Activated naive CD8-positive, alpha-beta T cell treated with anti-CD3 and anti-CD28 coated beads for 36 hours (primary cell): ENCODE data around the gene CENPX. TPM values are rescaled to one million over a fixed set of nuclear protein-coding genes. Genes with fewer than 3 reads are reported as not detected.
A peak's percentile ranks its signal among the peaks of the same experiment; 100 is the strongest.

ENCODE experiments used
- DNase-seq: peaks from one replicate; pipeline ENCODE4 v3.0.0; 2021
- H3K27ac Mint-ChIP-seq: one replicate; pipeline ENCODE4 v1.8.0; 2022; ENCODE audit warnings: mild to moderate bottlenecking, moderate library complexity, mixed read lengths
- H3K27me3 Mint-ChIP-seq: one replicate; pipeline ENCODE4 v1.8.0; 2022; ENCODE audit warnings: mild to moderate bottlenecking, mixed read lengths
- H3K36me3 Mint-ChIP-seq: one replicate; pipeline ENCODE4 v1.8.0; 2021; ENCODE audit warnings: mild to moderate bottlenecking, mixed read lengths
- H3K4me1 Mint-ChIP-seq: one replicate; pipeline ENCODE4 v1.8.0; 2021; ENCODE audit warnings: mixed read lengths
- H3K4me3 Mint-ChIP-seq: one replicate; pipeline ENCODE4 v1.8.0; 2022; ENCODE audit warnings: mild to moderate bottlenecking, moderate library complexity, mixed read lengths
- H3K9me3 Mint-ChIP-seq: one replicate; pipeline ENCODE4 v1.8.0; 2022; ENCODE audit warnings: mixed read lengths
- total RNA-seq, 2 experiments: library from RNA; stranded (reverse); gene quantifications; one replicate each; pipeline ENCODE4 v1.2.3, GENCODE V29; 2021

Gene CENPX
- total RNA-seq, 2 experiments from 2014 or later = 119 to 131 TPM

- H3K4me1 Mint-ChIP-seq = peaks cover 23% of the 10 kb centered on the region
Measured at GRCh38 chr17:82037092-82037888, 14.6 kb upstream of the CENPX start, which contains the start of gene DCXR. Gene DCXR, minus strand, starts transcription at chr17:82037697. Its CDS starts 15 bp downstream, at chr17:82037682.

GRCh38 chr17:82036634-82037091, 14.0 kb upstream of the CENPX start:
- Mint-ChIP-seq H3K4me1 (peaks cover 23% of the 10 kb centered on the region), H3K36me3 (no peaks in the 10 kb centered on the region), H3K27me3 (no peaks in the 10 kb centered on the region), H3K9me3 (no peaks in the 10 kb centered on the region), H3K27ac (no peak overlapping the region), H3K4me3 (peak overlapping the region; percentile 77)
- DNase-seq = no peak

More at GRCh38 chr17:82037092-82037888, 14.6 kb upstream of the CENPX start, which contains the start of gene DCXR:
- Mint-ChIP-seq H3K36me3 (no peaks in the 10 kb centered on the region), H3K4me3 (peak within 1 kb of the TSS; percentile 85), H3K9me3 (no peaks in the 10 kb centered on the region), H3K27me3 (no peaks in the 10 kb centered on the region), H3K27ac (peak within 1 kb of the TSS; percentile 86)
- DNase-seq = peak; percentile 98

DNA sequence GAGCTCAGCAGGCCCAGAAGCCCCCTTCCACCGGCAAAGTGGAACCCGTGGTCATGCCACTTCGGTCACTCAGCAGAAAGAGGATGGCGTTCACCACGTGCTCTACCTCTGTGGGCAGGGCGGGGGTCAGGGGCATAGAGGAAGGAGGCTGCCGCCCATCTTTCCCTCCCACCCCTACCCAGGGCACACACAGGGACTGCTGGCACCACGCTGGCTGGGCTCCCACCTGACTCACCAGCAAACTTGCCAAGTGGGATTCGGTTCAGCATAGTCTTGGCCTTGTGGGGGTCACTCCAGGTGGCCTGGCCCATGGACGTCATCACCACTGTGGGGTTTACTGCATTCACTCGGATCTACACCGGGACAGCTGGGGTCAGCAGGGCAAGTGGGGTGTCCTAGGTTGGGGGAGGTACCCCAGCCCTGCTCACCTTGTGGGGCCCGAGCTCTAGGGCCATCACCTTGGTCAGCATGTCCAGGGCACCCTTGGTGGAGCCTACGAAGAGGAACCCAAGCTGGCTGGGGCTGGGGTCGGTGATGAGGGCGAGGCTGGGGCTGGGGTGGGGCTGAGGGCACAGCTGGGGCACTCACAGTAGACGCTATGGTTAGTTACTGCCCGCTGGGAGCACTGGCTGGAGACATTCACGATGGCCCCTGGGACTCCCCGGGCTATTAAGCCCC, 13.4 kb upstream of the CENPX start:
- Mint-ChIP-seq H3K9me3 (no peaks in the 10 kb centered on the region), H3K4me3 (peak overlapping the region; percentile 77), H3K27me3 (no peaks in the 10 kb centered on the region), H3K36me3 (no peaks in the 10 kb centered on the region), H3K27ac (no peak overlapping the region), H3K4me1 (peaks cover 23% of the 10 kb centered on the region)
- DNase-seq = no peak

DNA sequence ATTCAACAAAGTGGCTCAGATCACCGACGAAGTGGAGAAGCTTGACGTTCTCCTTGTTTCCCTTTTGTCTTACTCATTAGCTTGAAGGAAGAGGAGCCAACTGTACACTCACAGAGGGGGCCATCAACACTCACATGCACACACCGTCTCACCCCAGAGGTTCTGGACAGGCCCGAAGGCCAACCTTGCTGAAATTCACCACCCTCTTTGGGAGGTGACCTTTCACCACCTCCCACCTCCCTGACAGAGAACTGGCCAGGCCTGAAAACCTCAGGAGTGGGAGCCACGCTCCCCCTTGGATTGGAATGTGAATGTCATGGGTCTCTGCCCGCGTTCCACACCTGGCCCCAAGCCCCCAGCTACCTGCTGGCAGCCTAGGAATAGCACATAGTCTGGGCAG, 12.8 kb upstream of the CENPX start:
- Mint-ChIP-seq H3K27ac (no peak overlapping the region), H3K9me3 (no peaks in the 10 kb centered on the region), H3K4me1 (peaks cover 24% of the 10 kb centered on the region), H3K4me3 (no peak overlapping the region), H3K27me3 (no peaks in the 10 kb centered on the region), H3K36me3 (no peaks in the 10 kb centered on the region)
- DNase-seq = no peak

DNA sequence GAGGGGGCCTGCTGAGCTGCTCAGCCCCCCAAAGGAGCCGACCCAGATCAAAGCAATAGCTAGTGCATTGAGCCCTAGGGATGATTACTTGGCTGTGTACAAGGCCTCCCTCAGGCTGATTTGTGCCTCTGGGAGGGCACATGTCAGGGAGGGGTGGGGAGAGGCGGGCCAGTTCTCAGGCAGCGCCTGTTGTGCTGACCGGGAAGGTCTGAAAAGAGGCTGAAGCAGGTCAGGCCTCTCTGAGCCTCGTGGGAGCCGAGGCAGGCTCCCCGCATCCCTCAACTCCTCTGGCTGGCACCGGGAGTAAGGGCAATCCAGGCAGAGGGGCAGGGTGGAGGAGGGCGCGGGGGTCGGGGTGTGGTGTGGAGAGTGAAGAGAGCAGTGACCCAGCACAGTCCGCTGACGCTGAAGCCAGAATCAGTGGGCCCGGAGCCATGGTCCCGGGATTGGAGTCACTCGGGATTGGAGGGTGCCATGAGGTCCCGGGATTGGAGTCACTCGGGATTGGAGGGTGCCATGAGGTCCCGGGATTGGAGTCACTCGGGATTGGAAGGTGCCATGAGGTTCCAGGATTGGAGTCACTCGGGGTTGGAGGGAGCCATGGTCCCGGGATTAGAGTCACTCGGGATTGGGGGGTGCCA, 11.8 kb upstream of the CENPX start:
- Mint-ChIP-seq H3K4me1 (peaks cover 27% of the 10 kb centered on the region), H3K9me3 (no peaks in the 10 kb centered on the region), H3K4me3 (no peak overlapping the region), H3K27me3 (no peaks in the 10 kb centered on the region), H3K36me3 (no peaks in the 10 kb centered on the region), H3K27ac (no peak overlapping the region)
- DNase-seq = no peak

GRCh38 chr17:82033359-82034085, 10.8 kb upstream of the CENPX start:
- no peak overlapping the region for H3K4me3 Mint-ChIP-seq
- no peaks in the 10 kb centered on the region for H3K36me3 Mint-ChIP-seq
- no peak for DNase-seq
- no peak overlapping the region for H3K27ac Mint-ChIP-seq
- no peaks in the 10 kb centered on the region for H3K27me3 Mint-ChIP-seq
- H3K9me3 Mint-ChIP-seq = no peaks in the 10 kb centered on the region
- peaks cover 22% of the 10 kb centered on the region for H3K4me1 Mint-ChIP-seq

GRCh38 chr17:82031885-82032627, 9.4 kb upstream of the CENPX start:
- Mint-ChIP-seq H3K4me3 (peak overlapping the region; percentile 34), H3K9me3 (no peaks in the 10 kb centered on the region), H3K4me1 (peaks cover 16% of the 10 kb centered on the region), H3K36me3 (no peaks in the 10 kb centered on the region), H3K27ac (no peak overlapping the region), H3K27me3 (no peaks in the 10 kb centered on the region)
- DNase-seq = peak; percentile 59

GRCh38 chr17:82031303-82031884, 8.7 kb upstream of the CENPX start, which contains the start of gene RAC3:
Gene RAC3, plus strand, starts transcription at chr17:82031678. Its CDS starts 84 bp downstream, at chr17:82031762.
- H3K36me3 Mint-ChIP-seq = no peaks in the 10 kb centered on the region
- no peaks in the 10 kb centered on the region for H3K27me3 Mint-ChIP-seq
- no peaks in the 10 kb centered on the region for H3K9me3 Mint-ChIP-seq
- H3K4me1 Mint-ChIP-seq = peaks cover 16% of the 10 kb centered on the region
- peak within 1 kb of the TSS; percentile 69 for H3K4me3 Mint-ChIP-seq
- no peak within 1 kb of the TSS for H3K27ac Mint-ChIP-seq
- DNase-seq = peak; percentile 46

GRCh38 chr17:82030470-82031302, 8.0 kb upstream of the CENPX start:
- no peak overlapping the region for H3K27ac Mint-ChIP-seq
- no peaks in the 10 kb centered on the region for H3K27me3 Mint-ChIP-seq

GRCh38 chr17:82029990-82030469, 7.4 kb upstream of the CENPX start:
- Mint-ChIP-seq H3K36me3 (peaks cover 1% of the 10 kb centered on the region), H3K27me3 (no peaks in the 10 kb centered on the region), H3K27ac (no peak overlapping the region), H3K4me3 (no peak overlapping the region), H3K9me3 (no peaks in the 10 kb centered on the region), H3K4me1 (peaks cover 5% of the 10 kb centered on the region)
- DNase-seq = no peak

More at GRCh38 chr17:82030470-82031302, 8.0 kb upstream of the CENPX start:
- DNase-seq = peak; percentile 88
- H3K4me3 Mint-ChIP-seq = peak overlapping the region; percentile 69
- H3K9me3 Mint-ChIP-seq = no peaks in the 10 kb centered on the region
- peaks cover 10% of the 10 kb centered on the region for H3K4me1 Mint-ChIP-seq
- H3K36me3 Mint-ChIP-seq = no peaks in the 10 kb centered on the region

DNA sequence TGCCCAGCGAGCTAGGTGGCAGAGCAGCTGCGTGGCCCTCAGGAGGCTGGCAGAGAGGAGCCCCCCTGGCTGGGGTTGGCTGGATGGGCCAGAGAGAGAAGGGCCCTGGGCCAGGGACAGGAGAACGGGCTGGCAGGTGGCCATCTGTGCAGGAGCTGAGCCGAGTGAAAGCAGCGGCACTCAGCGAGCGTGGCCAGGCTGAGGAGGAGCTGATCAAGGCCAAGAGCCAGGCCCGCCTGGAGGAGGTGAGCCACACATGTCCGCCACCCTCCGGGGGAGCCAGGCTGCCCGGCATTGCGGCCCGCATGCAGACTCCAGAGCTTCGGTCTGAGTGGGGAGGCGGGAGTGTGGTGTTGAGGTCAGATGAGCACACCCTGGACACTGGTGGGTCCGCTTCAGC, 6.7 kb upstream of the CENPX start:
- DNase-seq = no peak
- Mint-ChIP-seq H3K27me3 (no peaks in the 10 kb centered on the region), H3K27ac (no peak overlapping the region), H3K4me1 (peaks cover 5% of the 10 kb centered on the region), H3K36me3 (peaks cover 1% of the 10 kb centered on the region), H3K4me3 (peak overlapping the region; percentile 40), H3K9me3 (no peaks in the 10 kb centered on the region)

DNA sequence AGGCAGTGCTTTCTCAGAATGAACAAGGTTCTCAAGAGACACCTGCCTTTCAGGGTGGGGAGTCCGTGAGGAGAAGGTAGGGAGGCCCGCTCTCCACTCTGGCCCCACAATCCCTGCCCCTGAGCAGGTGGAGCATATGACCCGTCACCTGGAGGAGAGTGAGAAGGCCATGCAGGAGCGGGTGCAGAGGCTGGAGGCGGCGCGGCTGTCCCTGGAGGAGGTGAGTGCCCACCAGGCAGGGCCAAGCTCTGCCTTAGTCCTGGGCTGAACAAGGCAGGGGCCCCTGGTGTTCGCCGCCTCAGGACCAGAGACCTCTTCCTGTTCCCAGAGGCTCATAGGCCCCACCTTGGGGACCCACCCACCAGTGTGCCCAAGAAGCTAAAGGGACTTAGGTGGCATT, 6.3 kb upstream of the CENPX start:
- peaks cover 8% of the 10 kb centered on the region for H3K4me1 Mint-ChIP-seq
- peaks cover 1% of the 10 kb centered on the region for H3K36me3 Mint-ChIP-seq
- H3K4me3 Mint-ChIP-seq = no peak overlapping the region
- no peak for DNase-seq
- no peaks in the 10 kb centered on the region for H3K27me3 Mint-ChIP-seq
- no peak overlapping the region for H3K27ac Mint-ChIP-seq
- no peaks in the 10 kb centered on the region for H3K9me3 Mint-ChIP-seq

DNA sequence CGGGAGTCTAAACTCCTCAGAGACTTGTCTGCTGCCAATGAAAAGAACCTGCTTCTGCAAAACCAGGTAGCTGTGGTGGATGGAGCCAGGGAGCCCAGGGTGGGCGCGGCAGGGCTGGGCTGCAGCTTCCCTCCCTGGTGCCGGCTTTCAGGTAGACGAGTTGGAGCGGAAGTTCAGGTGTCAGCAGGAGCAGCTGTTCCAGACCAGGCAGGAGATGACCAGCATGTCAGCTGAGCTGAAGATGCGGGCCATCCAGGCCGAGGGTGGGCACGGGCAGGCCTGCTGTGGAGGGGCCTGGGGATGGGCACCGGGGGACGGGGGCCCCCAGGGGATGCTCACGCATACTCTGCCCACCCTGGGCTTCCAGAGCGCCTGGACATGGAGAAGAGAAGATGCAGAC, 5.6 kb upstream of the CENPX start:
- H3K27me3 Mint-ChIP-seq = no peaks in the 10 kb centered on the region
- no peak for DNase-seq
- peaks cover 1% of the 10 kb centered on the region for H3K36me3 Mint-ChIP-seq
- no peaks in the 10 kb centered on the region for H3K9me3 Mint-ChIP-seq
- H3K4me1 Mint-ChIP-seq = peaks cover 11% of the 10 kb centered on the region
- no peak overlapping the region for H3K27ac Mint-ChIP-seq
- H3K4me3 Mint-ChIP-seq = no peak overlapping the region
